GM12872 (cell line): ENCODE data around the gene LCMT2.

Experiments
- TF ChIP-seq, protein P1 (sequence below): IDR thresholded peaks from 3 replicates; pipeline ENCODE4 v1.5.1; 2011; ENCODE audit warnings: low read depth, mild to moderate bottlenecking, low read length, moderate library complexity; ENCODE audit not compliant: insufficient read depth

The LCMT2 gene

GRCh38 chr15:43360821-43361220 lies 30.4 kb upstream of the LCMT2 start:
- TF ChIP-seq, protein P1, sequence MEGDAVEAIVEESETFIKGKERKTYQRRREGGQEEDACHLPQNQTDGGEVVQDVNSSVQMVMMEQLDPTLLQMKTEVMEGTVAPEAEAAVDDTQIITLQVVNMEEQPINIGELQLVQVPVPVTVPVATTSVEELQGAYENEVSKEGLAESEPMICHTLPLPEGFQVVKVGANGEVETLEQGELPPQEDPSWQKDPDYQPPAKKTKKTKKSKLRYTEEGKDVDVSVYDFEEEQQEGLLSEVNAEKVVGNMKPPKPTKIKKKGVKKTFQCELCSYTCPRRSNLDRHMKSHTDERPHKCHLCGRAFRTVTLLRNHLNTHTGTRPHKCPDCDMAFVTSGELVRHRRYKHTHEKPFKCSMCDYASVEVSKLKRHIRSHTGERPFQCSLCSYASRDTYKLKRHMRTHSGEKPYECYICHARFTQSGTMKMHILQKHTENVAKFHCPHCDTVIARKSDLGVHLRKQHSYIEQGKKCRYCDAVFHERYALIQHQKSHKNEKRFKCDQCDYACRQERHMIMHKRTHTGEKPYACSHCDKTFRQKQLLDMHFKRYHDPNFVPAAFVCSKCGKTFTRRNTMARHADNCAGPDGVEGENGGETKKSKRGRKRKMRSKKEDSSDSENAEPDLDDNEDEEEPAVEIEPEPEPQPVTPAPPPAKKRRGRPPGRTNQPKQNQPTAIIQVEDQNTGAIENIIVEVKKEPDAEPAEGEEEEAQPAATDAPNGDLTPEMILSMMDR: no peak

DNA sequence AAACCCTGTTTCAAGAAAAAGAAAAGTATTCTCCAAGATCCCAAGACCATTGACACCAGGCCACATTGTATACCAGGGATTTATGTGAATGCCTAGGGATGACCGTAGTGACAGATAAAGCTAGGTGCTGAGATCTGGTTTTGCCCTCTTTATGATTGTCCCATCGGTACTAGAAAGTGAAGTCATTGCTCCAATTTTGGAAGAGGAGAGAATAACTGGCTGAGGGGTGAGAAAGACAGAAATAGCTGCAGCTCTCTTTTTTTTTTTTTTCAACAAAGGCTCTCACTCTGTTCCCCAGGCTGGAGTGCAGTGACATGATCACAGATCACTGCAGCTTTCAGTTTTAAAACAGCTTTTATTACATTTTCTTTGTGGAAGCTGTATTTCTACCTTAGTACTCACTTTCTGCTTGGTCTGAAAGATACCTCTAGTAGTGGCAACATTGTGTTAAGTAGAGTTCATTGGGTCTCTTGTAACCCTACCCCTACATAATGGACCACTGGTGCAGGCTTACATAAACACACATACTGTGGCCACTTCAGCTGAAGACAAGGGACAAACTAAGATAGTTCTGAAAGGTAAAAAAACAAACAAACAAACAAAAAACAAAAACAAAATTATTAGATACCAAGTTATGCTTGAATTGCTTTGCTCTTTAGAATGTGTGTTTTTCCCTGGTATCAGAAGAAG lies 22.5 kb upstream of the LCMT2 start:
- TF ChIP-seq, protein P1: no peak

DNA sequence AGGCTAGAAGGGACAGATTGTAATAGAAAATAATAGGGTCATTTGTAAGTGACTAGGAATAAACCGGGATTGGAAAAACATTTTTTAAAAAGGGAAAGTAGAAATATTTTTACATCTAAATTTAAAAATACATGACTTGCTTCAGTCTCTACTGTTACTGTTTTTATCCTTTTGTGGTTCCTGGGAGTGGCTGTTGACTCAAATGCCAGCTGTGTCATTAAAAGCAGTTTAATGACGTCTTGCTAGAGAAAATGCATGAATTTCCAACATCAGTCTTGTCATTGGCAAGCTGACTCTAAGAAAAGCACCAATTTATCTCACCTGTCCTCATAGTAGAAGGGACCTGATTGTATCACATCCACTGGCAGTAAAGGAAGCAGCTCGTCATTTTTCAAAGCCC lies 16.7 kb upstream of the LCMT2 start:
- TF ChIP-seq, protein P1: no peak

GRCh38 chr15:43346305-43346704 lies 15.9 kb upstream of the LCMT2 start:
- TF ChIP-seq, protein P1: 0 out of 3 replicates have a peak, but pooled peaks have one; percentile 4

- TF ChIP-seq, protein P1: no peak
Measured at GRCh38 chr15:43330780-43331087, 361 bp upstream of the LCMT2 start.

- TF ChIP-seq, protein P1: no peak
Measured at GRCh38 chr15:43329217-43329959, 985 bp downstream of the LCMT2 start.

DNA sequence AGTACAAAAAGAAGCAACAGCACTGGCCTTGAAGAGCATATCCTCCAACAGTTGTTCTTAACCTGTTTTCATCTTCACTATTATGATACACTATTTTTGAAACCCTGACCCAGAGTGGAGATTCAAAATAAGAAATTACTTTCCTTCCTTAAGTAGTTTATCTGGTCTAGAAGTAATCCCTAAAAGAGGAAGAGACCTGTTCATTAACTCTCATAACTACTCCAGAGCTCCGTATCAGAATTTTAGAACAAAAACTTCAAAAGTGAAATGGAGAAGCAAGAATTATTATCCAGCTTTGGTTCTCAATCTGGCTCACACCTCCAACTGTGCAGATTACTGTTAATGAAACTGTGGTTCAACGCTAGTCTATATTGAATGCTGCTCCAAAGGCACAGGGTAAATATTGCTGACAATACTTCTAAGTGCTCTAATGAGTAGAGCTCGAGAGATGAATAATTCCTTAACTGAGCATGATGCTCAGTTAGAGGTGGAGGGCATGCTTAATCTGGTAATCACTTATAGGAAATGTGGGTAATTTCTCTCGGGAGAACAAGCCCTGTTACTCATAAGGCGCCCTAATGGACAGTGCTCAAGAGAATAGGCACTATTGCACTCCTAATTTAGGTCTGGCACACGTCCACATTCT lies 5.2 kb downstream of the LCMT2 start:
- TF ChIP-seq, protein P1: no peak
